Activated CD8-positive, alpha-beta memory T cell treated with anti-CD3 and anti-CD28 coated beads, Interleukin-2, amount 50 U/mL, for 1 hour (primary cell): Measurements from ENCODE around the gene ZBTB24.
A peak's percentile ranks its signal among the peaks of the same experiment; 100 is the strongest.
"Not testable (repeated sequence)": the region's sequence is repeated elsewhere in the genome, so short reads cannot be mapped to it uniquely, and the experiment has no call there.

Experiments used
- DNase-seq: peaks from one replicate; pipeline ENCODE4 v3.0.0-alpha.2; 2020; ENCODE audit errors: extremely low read depth

Gene ZBTB24

DNA sequence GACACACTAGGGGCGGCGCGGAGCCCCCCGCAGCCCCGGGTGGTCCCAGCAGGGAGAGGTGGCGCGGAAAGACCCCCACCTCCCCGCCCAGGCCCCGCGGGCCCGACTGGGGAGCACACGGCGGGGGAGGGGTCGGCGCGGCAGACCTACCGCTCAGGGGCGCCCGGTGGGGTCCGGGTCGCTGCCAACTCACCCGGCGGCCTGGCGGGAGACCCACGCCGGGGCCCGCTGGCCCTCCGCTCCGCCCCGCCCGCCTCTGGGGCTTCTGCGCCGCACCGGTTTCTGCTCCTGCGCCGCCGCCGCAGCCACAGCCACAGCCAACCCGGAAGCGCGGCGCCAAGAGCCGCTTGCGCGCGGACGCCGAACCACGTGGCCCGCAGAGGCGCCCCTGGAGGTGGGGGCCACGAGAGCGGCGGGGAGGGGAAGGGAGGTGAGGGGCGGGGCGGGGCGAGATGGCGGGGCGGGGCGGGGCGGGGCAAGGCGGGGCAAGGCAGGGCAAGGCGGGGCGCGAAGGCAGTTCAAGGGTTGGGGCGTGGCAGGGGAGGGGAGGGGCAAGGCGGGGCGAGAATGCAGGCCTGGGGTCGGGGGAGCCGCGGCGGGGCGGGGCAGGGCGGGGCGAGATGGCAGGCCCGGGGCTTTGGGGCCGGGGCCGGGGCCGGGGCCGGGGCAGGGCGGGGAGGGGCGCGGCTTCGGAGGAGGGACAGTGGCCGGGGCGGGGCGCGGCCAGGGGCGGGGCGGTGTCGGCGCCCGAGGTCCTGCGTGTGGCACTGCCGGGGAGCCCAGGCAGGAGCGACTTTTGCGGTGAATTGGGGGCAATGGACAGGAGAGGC is at the start of gene ZBTB24:
TSS of gene ZBTB24 (minus strand) at position 315 of the 830 bp plus-strand sequence. CDS start 1,193 bp downstream, outside the sequence.
- peak; percentile 74 for DNase-seq

- no peak for DNase-seq
Measured at GRCh38 chr6:109531446-109531845, 48.4 kb upstream of the ZBTB24 start.

DNA sequence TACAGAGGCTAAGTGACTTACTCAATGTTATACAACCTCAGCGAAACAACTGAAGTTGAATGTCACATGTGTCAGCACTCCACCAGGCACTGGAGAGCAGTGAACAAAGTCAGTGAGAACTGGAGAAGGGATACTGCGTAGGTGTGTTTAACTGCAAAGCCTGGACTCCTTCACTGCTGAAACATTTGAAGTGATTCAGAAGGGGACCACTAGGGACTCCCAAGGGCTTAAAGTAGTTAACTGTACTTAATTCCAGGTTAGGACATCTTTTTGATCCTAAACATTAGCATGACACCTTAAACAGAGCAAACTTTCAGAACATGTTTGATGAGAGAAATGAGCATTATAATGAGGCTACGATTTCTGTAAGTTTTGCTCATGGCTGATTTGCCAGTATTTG is 45.0 kb upstream of the ZBTB24 start:
- no peak for DNase-seq

DNA sequence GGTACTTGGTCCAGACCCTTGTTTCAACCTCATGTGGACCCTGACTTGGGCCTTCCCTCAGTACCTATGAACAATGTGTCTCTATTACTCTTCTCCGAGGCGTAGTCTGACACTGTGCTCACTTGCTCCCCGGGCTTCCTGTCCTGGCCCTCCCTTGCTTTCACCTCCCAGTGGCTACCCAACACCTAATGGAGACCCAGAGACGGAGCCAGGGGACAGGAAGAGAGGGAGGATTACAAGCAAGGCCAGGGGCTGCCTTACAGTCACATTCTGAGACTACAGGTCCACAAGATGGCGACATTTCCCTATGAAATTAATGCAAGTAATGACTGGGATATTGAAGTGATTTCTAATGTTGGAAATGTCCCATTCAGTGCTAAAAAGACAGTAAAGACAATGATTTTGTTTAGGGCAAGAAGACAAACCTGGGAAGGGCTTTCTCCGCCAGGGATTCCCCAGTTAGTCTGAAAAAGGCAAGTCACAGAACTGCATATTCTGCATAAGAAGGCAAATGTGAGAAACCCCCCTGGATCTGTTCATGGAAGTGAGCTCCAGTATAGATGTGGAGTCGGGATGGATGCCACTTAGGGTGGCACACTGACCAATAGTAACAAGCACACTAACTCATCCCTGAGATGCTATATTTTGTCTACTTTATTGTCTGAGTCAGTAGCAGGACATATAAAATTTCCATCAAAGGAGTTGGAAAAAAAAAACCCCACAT is 44.0 kb upstream of the ZBTB24 start:
- DNase-seq = peak; percentile 31

GRCh38 chr6:109524129-109524528 is 41.1 kb upstream of the ZBTB24 start:
- DNase-seq = no peak

- no peak for DNase-seq
Measured at GRCh38 chr6:109523478-109523877, 40.5 kb upstream of the ZBTB24 start.

GRCh38 chr6:109521080-109521479 is 38.1 kb upstream of the ZBTB24 start:
- no peak for DNase-seq

- DNase-seq = not testable (repeated sequence)
Measured at GRCh38 chr6:109519647-109520046, 36.6 kb upstream of the ZBTB24 start.

GRCh38 chr6:109516929-109517328 is 33.9 kb upstream of the ZBTB24 start:
- DNase-seq = no peak

- no peak for DNase-seq
Measured at GRCh38 chr6:109515781-109516409, 32.9 kb upstream of the ZBTB24 start.

- DNase-seq = no peak
Measured at GRCh38 chr6:109514946-109515345, 31.9 kb upstream of the ZBTB24 start.

DNA sequence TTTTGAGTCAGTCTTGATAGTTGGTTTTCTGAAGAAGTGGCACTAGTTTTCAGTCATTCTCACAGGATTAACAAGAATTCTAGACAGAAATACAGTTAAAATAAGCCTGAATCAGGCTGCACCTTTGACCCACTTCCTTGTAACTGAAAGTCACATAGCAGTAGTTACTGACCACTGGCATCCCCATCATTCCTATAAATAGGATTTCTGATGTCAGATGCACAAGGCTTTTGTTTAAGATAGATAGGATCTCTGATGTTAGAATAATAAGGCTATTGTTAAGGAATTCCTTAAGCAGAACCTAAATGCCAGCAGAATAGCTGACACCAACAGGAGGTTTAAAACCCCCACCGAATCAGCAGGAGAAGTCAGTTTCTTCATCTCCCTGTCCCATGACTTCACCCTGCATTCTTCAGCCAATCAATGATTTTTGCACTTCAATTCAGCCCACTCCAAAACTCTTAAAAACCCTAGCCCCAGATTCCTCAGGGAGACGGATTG is 30.6 kb upstream of the ZBTB24 start:
- DNase-seq = no peak

- no peak for DNase-seq
Measured at GRCh38 chr6:109512271-109512817, 29.3 kb upstream of the ZBTB24 start.

DNA sequence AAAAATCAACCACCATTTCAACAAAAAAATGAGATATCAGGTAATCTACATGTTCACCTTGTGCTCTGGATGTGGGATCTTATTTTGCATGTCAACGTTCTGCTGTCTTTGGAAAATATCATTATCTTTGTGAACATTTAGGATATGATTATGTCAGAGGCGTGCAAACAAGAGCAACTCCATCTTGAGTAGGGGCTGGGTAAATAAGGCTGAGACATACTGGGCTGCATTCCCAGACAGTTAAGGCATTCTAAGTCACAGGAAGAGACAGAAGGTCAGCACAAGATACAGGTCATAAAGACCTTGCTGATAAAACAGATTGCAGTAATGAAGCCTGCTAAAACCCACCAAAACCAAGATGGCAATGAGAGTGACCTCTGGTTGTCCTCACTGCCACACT is 28.8 kb upstream of the ZBTB24 start:
- no peak for DNase-seq

GRCh38 chr6:109510358-109510757 is 27.3 kb upstream of the ZBTB24 start:
- DNase-seq = no peak

DNA sequence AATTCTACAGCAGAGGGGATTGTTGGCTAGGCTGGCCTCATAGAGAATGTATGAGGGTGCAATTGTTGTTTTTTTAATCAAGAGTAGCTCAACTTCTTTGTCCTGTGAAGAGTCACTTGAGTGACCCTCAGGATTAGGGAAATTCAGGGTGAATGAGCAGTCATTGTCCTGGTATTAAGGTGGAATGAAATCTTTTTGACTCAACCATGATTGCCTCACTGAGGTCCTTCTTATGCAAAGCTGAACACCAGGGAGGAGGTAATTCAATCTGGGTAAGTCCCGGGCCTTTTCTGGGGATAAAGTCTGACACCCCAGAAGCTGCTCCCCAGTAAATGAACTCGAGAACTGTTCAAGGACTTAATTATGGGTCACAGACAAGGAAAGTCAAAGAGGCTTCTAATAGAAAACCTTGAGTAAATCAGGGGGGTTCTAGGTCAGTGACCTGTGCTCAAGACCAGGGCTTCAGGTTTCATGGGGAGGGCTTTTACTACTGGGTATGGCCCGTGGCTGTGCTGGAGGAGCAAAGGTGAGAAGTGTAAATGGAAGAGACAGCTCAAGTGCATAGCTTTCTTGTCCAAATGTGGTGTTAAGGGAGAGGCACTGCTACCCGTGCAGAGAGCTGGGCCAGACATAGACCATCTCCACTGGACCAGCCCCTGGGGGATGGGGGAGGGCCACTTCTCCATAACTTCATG is 25.3 kb upstream of the ZBTB24 start:
- no peak for DNase-seq

GRCh38 chr6:109507490-109508072 is 24.6 kb upstream of the ZBTB24 start:
- DNase-seq = no peak

DNA sequence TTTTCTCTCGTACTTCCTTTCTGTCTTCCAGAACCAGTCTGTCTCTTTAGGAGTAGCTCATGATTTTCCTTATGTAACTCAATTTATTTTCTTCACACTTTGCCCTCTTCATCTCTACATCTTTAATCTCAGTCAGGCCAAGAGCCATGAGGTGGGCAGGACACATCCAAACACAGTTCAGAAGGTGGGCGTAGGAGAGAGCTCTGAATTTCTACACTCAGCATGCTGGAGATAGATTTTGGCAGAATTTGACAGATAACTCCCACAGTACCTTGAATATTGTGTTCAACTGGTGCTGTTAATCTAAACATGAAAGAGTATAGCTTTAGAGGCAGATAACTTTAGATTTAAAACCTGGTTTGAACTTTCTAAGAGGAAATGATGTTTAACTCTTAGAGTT is 23.8 kb upstream of the ZBTB24 start:
- DNase-seq = no peak

DNA sequence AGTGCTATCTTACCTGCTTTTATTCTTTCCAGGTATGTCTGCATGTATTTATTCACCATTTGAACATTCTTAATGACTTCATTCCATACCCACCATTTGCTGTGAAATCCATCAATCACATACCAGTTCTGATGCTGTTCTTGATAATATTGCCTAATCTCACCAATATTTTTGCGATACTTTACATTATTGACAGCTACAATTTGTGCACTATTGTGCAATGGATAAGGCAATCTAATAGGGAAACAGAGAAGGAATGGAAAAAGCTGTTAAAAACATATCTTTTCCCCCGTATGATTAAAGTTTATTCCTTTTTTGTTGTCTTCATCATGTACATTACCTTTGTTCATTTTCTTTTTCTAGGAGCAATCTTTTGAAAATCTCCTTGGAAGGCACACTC is 23.3 kb upstream of the ZBTB24 start:
- DNase-seq = no peak

- DNase-seq = no peak
Measured at GRCh38 chr6:109503327-109504224, 20.6 kb upstream of the ZBTB24 start.
